Erythroblast (primary cell): ENCODE data around the gene UBA5.

Source experiments
- GATA1 ChIP-seq: IDR thresholded peaks from 2 replicates; pipeline ENCODE4 v1.6.1; 2011; ENCODE audit warnings: low read depth, mild to moderate bottlenecking, control low read depth, low read length, moderate library complexity
- POLR2A ChIP-seq: IDR thresholded peaks from 2 replicates; pipeline ENCODE4 v1.6.1; 2011; ENCODE audit warnings: mild to moderate bottlenecking, low read length

DNA sequence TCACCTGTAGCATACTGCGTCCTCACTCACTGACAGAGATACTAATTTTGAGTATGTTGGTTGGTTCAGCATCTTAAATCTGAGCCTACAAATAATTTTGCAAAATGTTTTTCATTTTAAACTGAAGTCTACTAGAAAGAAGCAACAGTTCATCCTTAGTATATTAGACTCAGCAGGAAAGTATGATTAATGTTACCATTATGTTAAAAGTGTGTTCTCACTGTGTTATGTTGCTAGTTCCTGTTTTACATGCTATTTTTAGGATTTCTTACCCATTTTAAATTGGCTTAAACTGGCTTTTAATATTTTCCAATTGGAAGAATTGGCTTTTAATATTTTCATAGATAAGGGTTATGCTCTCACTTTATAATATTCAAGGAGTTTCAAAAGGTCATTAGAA is 37.4 kb upstream of the UBA5 start:
- TF ChIP-seq POLR2A, result no peak
- no peak for TF ChIP-seq GATA1
